ENCODE measurements around the gene TAPBP. TPM values are rescaled to one million over a fixed set of nuclear protein-coding genes. Genes with fewer than 3 reads are reported as not detected.
A peak's percentile ranks its signal among the peaks of the same experiment; 100 is the strongest.
"Not testable (repeated sequence)": the region's sequence is repeated elsewhere in the genome, so short reads cannot be mapped to it uniquely, and the experiment has no call there.

The TAPBP gene
- total RNA-seq, 4 donors from 2014 or later = 69.8 to 150 (median 86.6) TPM

DNA sequence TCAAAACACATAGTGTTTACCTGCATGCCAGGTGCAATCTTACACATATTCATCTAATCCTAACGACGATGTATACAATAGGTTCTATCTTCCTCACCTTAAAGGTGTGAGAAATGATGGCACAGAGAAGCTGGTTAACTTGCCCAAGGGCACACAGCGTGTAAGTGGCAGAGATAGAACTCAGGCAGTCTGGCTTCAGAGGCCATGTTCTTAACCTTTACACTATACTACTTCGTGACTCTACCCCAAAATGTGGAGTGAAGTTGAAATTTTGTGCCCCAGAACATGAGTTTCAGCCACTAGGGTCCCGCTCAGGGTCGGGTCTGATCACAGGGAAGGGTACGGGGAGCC lies 42.8 kb downstream of the TAPBP start:
- TF ChIP-seq POLR2A (IDR thresholded peaks at IDR 0.05; ENCODE audit: low read depth) = no peak
- no peak for TF ChIP-seq EP300 (IDR thresholded peaks at IDR 0.05)
- TF ChIP-seq, protein P1, sequence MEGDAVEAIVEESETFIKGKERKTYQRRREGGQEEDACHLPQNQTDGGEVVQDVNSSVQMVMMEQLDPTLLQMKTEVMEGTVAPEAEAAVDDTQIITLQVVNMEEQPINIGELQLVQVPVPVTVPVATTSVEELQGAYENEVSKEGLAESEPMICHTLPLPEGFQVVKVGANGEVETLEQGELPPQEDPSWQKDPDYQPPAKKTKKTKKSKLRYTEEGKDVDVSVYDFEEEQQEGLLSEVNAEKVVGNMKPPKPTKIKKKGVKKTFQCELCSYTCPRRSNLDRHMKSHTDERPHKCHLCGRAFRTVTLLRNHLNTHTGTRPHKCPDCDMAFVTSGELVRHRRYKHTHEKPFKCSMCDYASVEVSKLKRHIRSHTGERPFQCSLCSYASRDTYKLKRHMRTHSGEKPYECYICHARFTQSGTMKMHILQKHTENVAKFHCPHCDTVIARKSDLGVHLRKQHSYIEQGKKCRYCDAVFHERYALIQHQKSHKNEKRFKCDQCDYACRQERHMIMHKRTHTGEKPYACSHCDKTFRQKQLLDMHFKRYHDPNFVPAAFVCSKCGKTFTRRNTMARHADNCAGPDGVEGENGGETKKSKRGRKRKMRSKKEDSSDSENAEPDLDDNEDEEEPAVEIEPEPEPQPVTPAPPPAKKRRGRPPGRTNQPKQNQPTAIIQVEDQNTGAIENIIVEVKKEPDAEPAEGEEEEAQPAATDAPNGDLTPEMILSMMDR (IDR thresholded peaks at IDR 0.05) = no peak
- TF ChIP-seq POLR2AphosphoS5 (IDR thresholded peaks at IDR 0.05) = no peak
- intact Hi-C loops (cut with DNase I) = loop anchor here (5.0 kb wide), 1 partner anchor 41 kb away; the partner anchor contains the start of gene TAPBP
- Histone ChIP-seq H3K36me3 (peaks cover 46 to 66% (median 57%) of the 10 kb centered on the region in 4 donors), H3K27ac (replicated peaks in 1 of 4) (peak overlapping the region; percentile 87 to 96 (median 90)), H3K27me3 (no peaks in the 10 kb centered on the region), H3K4me1 (peaks cover 44 to 59% (median 52%) of the 10 kb centered on the region in 4 donors), H3K4me3 (peak overlapping the region; percentile 69 to 92 (median 72)), H3K9me3 (no peaks in the 10 kb centered on the region)
- no peak for DNase-seq (ENCODE audit: extremely low spot score)
- 4% methylated on average over 7 of the region's 7 CpGs for WGBS

DNA sequence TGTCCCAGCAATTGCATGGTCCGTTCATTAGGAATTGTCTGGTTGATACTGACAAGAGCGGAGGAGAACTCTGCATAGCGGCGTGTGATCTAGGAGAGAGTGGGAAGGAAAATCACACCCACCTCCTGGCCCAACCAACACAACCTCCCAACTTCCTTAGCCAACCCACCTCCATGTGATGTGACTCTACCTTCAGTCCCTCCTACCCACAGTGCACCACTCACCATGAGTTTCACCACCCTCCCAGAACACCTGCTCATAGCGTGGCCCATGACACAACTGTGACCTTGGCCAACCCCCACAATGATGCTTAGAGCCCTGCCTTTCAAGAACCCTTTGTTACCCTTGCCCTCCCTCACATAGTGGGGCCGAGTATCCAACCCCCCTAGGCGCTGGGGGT lies 49.9 kb downstream of the TAPBP start:
- intact Hi-C loops (cut with DNase I) = no loop called here
- Histone ChIP-seq H3K27ac (replicated peaks in 1 of 4) (no peak overlapping the region), H3K4me3 (no peak overlapping the region), H3K36me3 (peaks cover 63 to 99% (median 82%) of the 10 kb centered on the region in 4 donors), H3K4me1 (no peaks in the 10 kb centered on the region), H3K9me3 (no peaks in the 10 kb centered on the region), H3K27me3 (no peaks in the 10 kb centered on the region)
- WGBS = 88% methylated on average over 7 of the region's 7 CpGs
- TF ChIP-seq, protein P1 (IDR thresholded peaks at IDR 0.05) = no peak
- TF ChIP-seq POLR2A (IDR thresholded peaks at IDR 0.05; ENCODE audit: low read depth) (no peak), EP300 (IDR thresholded peaks at IDR 0.05) (no peak), POLR2AphosphoS5 (IDR thresholded peaks at IDR 0.05) (no peak)
- no peak for DNase-seq (ENCODE audit: extremely low spot score)

DNA sequence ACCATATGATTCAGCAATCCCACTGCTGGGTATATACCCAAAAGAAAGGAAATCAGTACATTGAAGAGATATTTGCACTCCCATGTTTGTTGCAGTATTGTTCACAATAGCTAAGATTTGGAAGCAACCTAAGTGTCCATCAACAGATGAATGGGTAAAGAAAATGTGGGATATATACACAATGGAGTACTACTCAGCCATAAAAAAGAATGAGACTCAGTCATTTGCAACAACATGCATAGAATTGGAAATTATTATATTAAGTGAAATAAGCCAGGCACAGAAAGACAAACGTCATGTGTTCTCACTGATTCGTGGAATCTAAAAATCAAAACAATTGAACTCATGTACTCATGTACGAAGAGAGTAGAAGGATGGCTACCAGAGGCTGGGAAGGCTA lies 51.4 kb downstream of the TAPBP start:
- H3K27ac ChIP-seq (replicated peaks in 1 of 4); H3K9me3 ChIP-seq; H3K4me1 ChIP-seq; DNase-seq (ENCODE audit: extremely low spot score); H3K4me3 ChIP-seq; intact Hi-C loops (cut with DNase I); H3K27me3 ChIP-seq: not testable (repeated sequence)
- H3K36me3 ChIP-seq = peaks cover 54 to 97% (median 77%) of the 10 kb centered on the region in 4 donors
- WGBS = 95% methylated on average over 3 of the region's 3 CpGs

DNA sequence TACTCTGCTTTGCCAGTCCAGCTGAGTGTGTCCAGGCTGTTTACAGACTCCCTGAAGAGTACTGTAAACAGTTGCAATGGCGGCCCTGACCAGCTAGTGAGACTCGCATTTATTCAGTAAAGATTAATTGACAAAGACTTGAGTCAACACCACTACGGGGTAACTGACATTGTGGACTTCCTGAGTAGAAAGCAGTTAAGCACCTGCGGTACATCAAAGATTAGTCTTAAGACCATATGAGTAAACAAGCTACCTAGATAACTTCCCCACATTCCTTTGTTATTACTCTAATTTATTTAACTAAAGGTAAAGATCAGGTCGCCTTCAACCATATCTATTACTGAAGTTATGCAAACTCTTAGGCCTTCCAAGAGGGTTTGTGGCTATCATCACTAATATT lies 54.8 kb downstream of the TAPBP start:
- H3K4me1 ChIP-seq = no peaks in the 10 kb centered on the region
- WGBS = 94% methylated on average over 5 of the region's 5 CpGs
- TF ChIP-seq POLR2AphosphoS5 (IDR thresholded peaks at IDR 0.05) (no peak), EP300 (IDR thresholded peaks at IDR 0.05) (no peak), POLR2A (IDR thresholded peaks at IDR 0.05; ENCODE audit: low read depth) (no peak)
- TF ChIP-seq, protein P1 (IDR thresholded peaks at IDR 0.05) = no peak
- DNase-seq (ENCODE audit: extremely low spot score) = no peak
- H3K36me3 ChIP-seq = peaks cover 19 to 74% (median 48%) of the 10 kb centered on the region in 4 donors
- intact Hi-C loops (cut with DNase I) = no loop called here
- no peak overlapping the region for H3K27ac ChIP-seq (replicated peaks in 1 of 4)
- H3K9me3 ChIP-seq = no peaks in the 10 kb centered on the region
- no peak overlapping the region for H3K4me3 ChIP-seq
- no peaks in the 10 kb centered on the region for H3K27me3 ChIP-seq

DNA sequence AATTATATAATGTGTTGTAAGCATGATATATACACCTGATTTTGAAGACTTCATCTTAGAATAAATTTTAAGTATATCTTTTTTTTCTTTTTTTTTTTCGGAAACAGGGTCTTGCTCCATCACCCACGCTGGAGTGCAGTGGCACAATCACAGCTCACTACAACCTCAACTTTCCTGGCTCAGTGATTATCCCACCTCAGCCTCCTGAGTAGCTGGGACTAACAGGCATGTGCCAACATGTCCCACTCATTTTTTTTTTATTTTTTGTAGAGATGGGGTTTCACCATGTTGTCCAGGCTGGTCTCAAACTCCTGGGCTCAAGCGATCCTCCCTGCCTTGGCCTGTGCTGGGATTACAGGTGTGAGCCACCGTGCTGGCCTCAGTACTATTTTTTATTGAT lies 59.3 kb downstream of the TAPBP start:
- WGBS = 90% methylated on average over 4 of the region's 4 CpGs
- H3K36me3 ChIP-seq = peaks cover 9 to 51% (median 28%) of the 10 kb centered on the region in 4 donors
- H3K9me3 ChIP-seq = no peaks in the 10 kb centered on the region
- TF ChIP-seq EP300 (IDR thresholded peaks at IDR 0.05) (no peak), POLR2AphosphoS5 (IDR thresholded peaks at IDR 0.05) (no peak), POLR2A (IDR thresholded peaks at IDR 0.05; ENCODE audit: low read depth) (no peak)
- TF ChIP-seq, protein P1 (IDR thresholded peaks at IDR 0.05) = no peak
- H3K4me3 ChIP-seq = no peak overlapping the region
- H3K27ac ChIP-seq (replicated peaks in 1 of 4) = no peak overlapping the region
- intact Hi-C loops (cut with DNase I) = no loop called here
- no peak for DNase-seq (ENCODE audit: extremely low spot score)
- H3K4me1 ChIP-seq = peaks cover 12 to 20% (median 15%) of the 10 kb centered on the region in 4 donors
- no peaks in the 10 kb centered on the region for H3K27me3 ChIP-seq
